ENCODE measurements around the gene VPS33A.

GRCh38 chr12:122250047-122250446 is 16.2 kb downstream of the VPS33A start:
- no peak for TF ChIP-seq CTCF (IDR thresholded peaks at IDR 0.05 in 4 of 5, conservative IDR thresholded peaks at IDR 0.05 in 1 of 5)
- no peak for TF ChIP-seq POLR2A (IDR thresholded peaks at IDR 0.05)
